Measurements from ENCODE around the gene CFAP92.

The CFAP92 gene

GRCh38 chr3:128995737-128996136 lies 1.9 kb upstream of the CFAP92 start:
- Mint-ChIP-seq H3K4me3 (no peak overlapping the region), H3K4me1 (peaks cover 12% of the 10 kb centered on the region), H3K27ac (no peak overlapping the region), H3K9me3 (no peaks in the 10 kb centered on the region), H3K27me3 (peaks cover 16% of the 10 kb centered on the region), H3K36me3 (no peaks in the 10 kb centered on the region)
- ATAC-seq (ENCODE audit: low read depth) (no peak), DNase-seq (ENCODE audit: low spot score in 2 of 2) (no peak)

DNA sequence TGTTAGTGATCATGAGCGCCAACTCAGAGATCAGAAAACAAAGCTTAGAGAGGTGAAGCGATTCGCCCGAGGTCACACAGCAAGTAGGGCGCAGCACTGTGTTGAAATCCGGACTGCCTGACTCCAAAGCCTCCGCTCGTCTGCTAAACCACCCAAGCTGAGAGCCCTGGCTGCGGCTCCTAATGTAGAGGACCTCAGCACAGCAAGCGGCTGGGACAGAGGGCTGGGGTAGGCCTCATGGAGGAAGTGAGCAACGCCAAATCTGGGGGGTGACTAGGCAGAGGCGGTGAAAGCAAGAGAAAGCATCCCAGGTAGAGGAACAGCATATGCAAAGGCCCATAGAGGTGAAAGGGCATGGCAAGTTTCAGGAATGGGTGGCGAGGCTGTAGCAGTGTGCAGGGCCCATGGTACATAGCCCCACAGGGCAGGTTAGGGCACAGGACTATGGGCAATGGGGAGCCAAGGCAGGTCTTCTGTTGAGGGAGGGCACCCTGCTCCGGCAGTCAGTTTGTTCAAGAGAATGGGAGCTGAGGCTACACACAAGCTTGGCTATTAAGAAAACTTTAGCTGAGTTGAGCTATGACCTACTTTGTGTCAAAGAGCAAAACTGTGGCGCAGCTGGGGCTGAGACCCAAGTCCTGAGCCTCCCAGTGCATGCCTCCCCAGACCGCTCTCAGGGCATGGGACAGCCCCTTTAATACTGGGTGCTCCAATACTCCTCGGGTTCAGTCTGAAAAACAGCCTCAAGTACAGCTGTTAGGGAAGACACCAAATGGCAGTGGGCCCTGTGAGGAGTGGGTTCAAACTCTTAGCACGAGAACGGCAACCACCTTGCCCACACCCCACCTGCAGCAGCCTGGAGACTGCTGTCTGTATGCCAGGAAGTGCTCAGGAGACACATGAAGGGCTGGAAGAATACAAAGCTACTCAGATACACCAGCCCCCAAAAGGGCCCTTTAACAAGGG lies 988 bp upstream of the CFAP92 start:
- no peaks in the 10 kb centered on the region for H3K36me3 Mint-ChIP-seq
- DNase-seq (ENCODE audit: low spot score in 2 of 2), result no peak
- H3K4me3 Mint-ChIP-seq, result peak overlapping the region; percentile 80
- ATAC-seq (ENCODE audit: low read depth), result no peak
- H3K9me3 Mint-ChIP-seq, result no peaks in the 10 kb centered on the region
- peaks cover 12% of the 10 kb centered on the region for H3K4me1 Mint-ChIP-seq
- peak overlapping the region; percentile 90 for H3K27ac Mint-ChIP-seq
- H3K27me3 Mint-ChIP-seq, result peaks cover 11% of the 10 kb centered on the region

GRCh38 chr3:128994173-128994512 lies 267 bp upstream of the CFAP92 start:
- no peaks in the 10 kb centered on the region for H3K36me3 Mint-ChIP-seq
- H3K9me3 Mint-ChIP-seq, result no peaks in the 10 kb centered on the region
- H3K27ac Mint-ChIP-seq, result peak overlapping the region; percentile 90
- DNase-seq (ENCODE audit: low spot score in 2 of 2) (no peak), ATAC-seq (ENCODE audit: low read depth) (no peak)
- H3K4me1 Mint-ChIP-seq, result peaks cover 12% of the 10 kb centered on the region
- peak overlapping the region; percentile 80 for H3K4me3 Mint-ChIP-seq
- peaks cover 11% of the 10 kb centered on the region for H3K27me3 Mint-ChIP-seq

DNA sequence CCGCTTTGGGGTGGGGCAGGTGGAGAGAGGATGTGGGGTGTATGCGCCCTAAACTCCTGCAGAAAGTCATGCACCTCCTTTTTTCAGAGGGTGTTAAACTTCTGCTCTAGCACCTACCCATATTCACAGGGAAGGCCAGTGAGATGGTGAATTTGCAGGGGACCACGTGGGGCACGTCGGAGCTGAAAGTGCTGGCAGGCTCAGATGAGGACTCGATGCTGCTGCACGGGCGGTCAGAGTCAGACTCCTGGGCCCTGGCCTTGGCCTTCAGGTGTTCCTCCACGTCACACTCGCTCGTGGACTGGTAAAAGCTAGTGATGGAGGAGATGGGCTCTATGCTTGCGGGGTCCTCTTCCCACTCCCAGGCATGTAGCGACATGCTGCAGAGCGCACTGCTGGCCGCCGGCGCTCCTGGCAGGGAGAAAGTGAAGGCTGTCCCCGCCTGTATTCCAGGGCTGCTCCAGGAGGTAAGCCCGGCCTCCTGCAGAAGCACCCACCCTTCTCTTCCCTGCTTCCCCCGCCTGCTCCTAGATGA lies 883 bp downstream of the CFAP92 start:
- no peaks in the 10 kb centered on the region for H3K9me3 Mint-ChIP-seq
- no peaks in the 10 kb centered on the region for H3K36me3 Mint-ChIP-seq
- no peak for DNase-seq (ENCODE audit: low spot score in 2 of 2)
- H3K27ac Mint-ChIP-seq, result peak overlapping the region; percentile 90
- no peak for ATAC-seq (ENCODE audit: low read depth)
- H3K4me1 Mint-ChIP-seq, result peaks cover 12% of the 10 kb centered on the region
- H3K4me3 Mint-ChIP-seq, result peak overlapping the region; percentile 80
- H3K27me3 Mint-ChIP-seq, result peaks cover 9% of the 10 kb centered on the region

GRCh38 chr3:128991355-128991895 lies 2.5 kb downstream of the CFAP92 start:
- Mint-ChIP-seq H3K27ac (no peak overlapping the region), H3K27me3 (peaks cover 3% of the 10 kb centered on the region), H3K4me1 (peaks cover 12% of the 10 kb centered on the region), H3K4me3 (no peak overlapping the region), H3K9me3 (no peaks in the 10 kb centered on the region), H3K36me3 (no peaks in the 10 kb centered on the region)
- DNase-seq (ENCODE audit: low spot score in 2 of 2) (no peak), ATAC-seq (ENCODE audit: low read depth) (no peak)

DNA sequence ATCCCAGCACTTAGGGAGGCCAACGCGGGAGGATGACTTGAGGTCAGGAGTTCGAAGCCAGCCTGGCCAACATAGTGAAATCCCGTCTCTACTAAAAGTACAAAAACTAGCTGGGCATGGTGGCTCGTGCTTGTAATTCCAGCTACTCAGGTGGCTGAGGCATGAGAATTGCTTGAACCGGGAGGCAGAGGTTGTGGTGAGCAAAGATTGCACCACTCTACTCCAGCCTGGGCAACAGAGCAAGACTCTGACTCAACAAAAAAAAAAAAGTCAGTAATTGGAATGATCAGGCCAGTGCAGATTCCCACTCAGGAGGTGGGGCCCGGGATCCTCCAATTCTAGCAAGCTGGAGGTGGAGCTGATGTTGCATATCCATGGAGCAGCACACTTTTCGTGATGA lies 5.6 kb downstream of the CFAP92 start:
- no peak for DNase-seq (ENCODE audit: low spot score in 2 of 2)
- no peak for ATAC-seq (ENCODE audit: low read depth)
- Mint-ChIP-seq H3K27ac (no peak overlapping the region), H3K4me3 (no peak overlapping the region), H3K9me3 (no peaks in the 10 kb centered on the region), H3K27me3 (peaks cover 3% of the 10 kb centered on the region), H3K36me3 (no peaks in the 10 kb centered on the region), H3K4me1 (peaks cover under 1% of the 10 kb centered on the region)

DNA sequence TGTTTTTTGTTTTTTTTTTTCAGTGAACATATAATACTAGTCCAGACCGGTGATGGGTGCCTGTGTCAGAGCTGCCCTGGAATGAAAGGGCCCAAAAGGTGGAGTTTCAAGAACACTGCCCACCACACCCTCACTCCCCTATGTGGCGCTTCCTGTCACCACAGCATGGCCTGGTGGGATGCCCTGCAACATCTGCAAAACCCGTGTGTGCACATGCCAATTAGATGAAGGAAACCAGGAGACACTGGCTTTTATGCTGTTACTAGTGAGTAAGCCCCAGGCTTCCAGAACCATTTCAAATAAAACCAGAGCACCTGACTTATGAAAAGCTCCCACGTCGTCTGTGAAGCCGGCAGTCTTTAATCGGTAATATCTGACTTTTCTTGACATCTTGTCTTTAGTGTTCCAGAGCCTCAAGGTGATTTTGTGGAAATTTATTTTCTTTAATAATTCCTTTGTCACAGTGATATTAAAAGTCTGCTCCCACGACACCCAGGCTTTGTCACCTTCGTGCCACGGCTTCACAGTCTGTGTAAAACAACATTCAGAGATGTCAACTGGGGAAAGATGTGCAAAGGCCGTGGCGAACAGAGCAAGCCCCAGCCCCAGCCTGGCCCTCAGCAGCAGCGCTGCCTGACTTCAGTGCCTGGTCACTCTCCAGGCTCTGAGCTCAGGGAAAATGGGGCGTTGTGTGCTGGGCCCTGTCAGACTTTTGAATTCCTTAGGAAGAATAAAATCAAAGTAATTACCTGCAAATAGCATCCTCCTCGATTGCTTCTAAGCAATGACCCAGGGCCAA lies 6.4 kb downstream of the CFAP92 start:
- Mint-ChIP-seq H3K36me3 (no peaks in the 10 kb centered on the region), H3K9me3 (no peaks in the 10 kb centered on the region), H3K27me3 (peaks cover 3% of the 10 kb centered on the region), H3K4me1 (no peaks in the 10 kb centered on the region), H3K27ac (no peak overlapping the region), H3K4me3 (no peak overlapping the region)
- ATAC-seq (ENCODE audit: low read depth) (no peak), DNase-seq (ENCODE audit: low spot score in 2 of 2) (no peak)

DNA sequence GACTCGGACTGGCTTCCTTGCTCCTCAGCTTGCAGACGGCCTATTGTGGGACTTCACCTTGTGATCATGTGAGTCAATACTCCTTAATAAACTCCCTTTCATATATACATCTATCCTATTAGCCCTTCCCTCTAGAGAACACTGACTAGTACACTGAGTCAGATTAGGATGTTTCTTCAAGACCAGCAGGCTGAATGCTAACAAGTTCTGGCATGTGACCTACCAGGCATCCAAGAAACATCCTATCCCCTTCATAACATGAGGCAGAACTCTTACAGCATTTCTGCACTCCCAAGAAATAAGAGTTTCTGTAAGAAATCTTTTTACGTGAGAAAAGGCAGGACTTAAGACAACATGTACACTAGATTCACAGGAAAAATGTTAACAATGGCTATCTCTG lies 9.3 kb downstream of the CFAP92 start:
- no peak overlapping the region for H3K27ac Mint-ChIP-seq
- ATAC-seq (ENCODE audit: low read depth), result no peak
- no peak for DNase-seq (ENCODE audit: low spot score in 2 of 2)

GRCh38 chr3:128983293-128984069 lies 10.4 kb downstream of the CFAP92 start:
- Mint-ChIP-seq H3K27ac (no peak overlapping the region), H3K9me3 (no peaks in the 10 kb centered on the region)

More for the DNA sequence above, 9.3 kb downstream of the CFAP92 start:
- Mint-ChIP-seq H3K4me1 (no peaks in the 10 kb centered on the region), H3K4me3 (no peak overlapping the region), H3K36me3 (no peaks in the 10 kb centered on the region), H3K27me3 (peaks cover 6% of the 10 kb centered on the region), H3K9me3 (no peaks in the 10 kb centered on the region)

GRCh38 chr3:128975276-128975675 lies 18.6 kb downstream of the CFAP92 start:
- peaks cover 12% of the 10 kb centered on the region for H3K4me1 Mint-ChIP-seq
- no peaks in the 10 kb centered on the region for H3K36me3 Mint-ChIP-seq
- DNase-seq (ENCODE audit: low spot score in 2 of 2) (no peak), ATAC-seq (ENCODE audit: low read depth) (no peak)
- H3K4me3 Mint-ChIP-seq, result no peak overlapping the region
- no peaks in the 10 kb centered on the region for H3K9me3 Mint-ChIP-seq
- H3K27ac Mint-ChIP-seq, result no peak overlapping the region
- H3K27me3 Mint-ChIP-seq, result peaks cover 11% of the 10 kb centered on the region

More at GRCh38 chr3:128983293-128984069, 10.4 kb downstream of the CFAP92 start:
- Mint-ChIP-seq H3K4me1 (no peaks in the 10 kb centered on the region), H3K36me3 (no peaks in the 10 kb centered on the region), H3K27me3 (peaks cover 6% of the 10 kb centered on the region), H3K4me3 (no peak overlapping the region)
- ATAC-seq (ENCODE audit: low read depth) (no peak), DNase-seq (ENCODE audit: low spot score in 2 of 2) (no peak)

- Mint-ChIP-seq H3K4me1 (peaks cover 15% of the 10 kb centered on the region), H3K27ac (peak overlapping the region; percentile 54), H3K9me3 (no peaks in the 10 kb centered on the region), H3K27me3 (peaks cover 11% of the 10 kb centered on the region), H3K4me3 (no peak overlapping the region), H3K36me3 (no peaks in the 10 kb centered on the region)
- DNase-seq (ENCODE audit: low spot score in 2 of 2) (peak in 1 of 2 donors; percentile 28), ATAC-seq (ENCODE audit: low read depth) (peak; percentile 93)
These were observed 19.8 kb downstream of the CFAP92 start for GRCh38 chr3:128973988-128974564.

DNA sequence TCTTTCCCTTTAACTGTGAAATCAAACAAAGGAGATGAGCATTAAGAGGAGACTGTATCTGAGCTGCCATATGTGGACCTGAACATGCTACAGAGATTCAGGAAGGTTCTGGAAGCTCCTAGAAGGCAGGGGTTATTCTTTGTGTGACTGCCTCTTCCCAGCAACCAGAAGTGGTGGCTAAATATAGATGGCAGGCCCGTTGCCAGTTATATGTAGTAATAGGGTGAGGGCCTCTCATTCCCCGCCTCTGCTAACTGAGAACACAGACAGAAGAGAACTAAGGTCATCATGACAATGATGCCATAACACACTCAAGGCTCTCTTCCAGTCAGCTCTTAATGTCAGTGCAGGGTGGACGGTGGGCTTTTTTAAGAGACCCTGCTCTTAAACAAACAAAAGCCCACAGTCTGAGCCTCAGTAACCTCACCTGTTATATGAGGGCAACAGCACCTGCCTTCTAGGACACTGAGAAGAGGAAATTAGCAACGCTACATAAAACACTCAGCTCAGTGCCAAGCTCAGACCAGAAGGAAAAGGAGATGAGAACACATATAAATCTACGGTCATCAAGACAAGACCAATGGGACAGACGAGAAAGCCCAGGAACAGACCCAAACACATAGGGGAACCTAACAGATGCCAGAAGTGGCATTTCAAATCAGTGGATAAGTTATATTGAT lies 22.3 kb downstream of the CFAP92 start:
- H3K4me1 Mint-ChIP-seq, result peaks cover 15% of the 10 kb centered on the region
- DNase-seq (ENCODE audit: low spot score in 2 of 2), result no peak
- no peak for ATAC-seq (ENCODE audit: low read depth)
- no peak overlapping the region for H3K27ac Mint-ChIP-seq
- no peaks in the 10 kb centered on the region for H3K9me3 Mint-ChIP-seq
- H3K4me3 Mint-ChIP-seq, result no peak overlapping the region
- no peaks in the 10 kb centered on the region for H3K36me3 Mint-ChIP-seq
- H3K27me3 Mint-ChIP-seq, result peaks cover 4% of the 10 kb centered on the region

DNA sequence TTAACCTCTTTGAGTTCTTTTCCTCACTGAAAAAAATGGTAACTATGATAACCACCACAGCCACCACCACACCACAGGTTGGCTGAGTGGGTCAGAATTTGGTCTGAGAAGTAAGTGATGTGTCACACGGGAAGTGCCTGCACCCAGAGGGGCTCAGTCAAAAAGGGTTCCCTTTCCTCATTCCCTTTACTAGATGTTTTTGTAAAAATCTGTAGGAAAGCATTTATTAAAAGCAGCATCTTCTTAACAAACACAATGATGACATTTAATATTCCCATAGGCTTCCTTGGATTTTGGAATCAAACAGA lies 23.2 kb downstream of the CFAP92 start:
- H3K4me1 Mint-ChIP-seq, result peaks cover 15% of the 10 kb centered on the region
- H3K4me3 Mint-ChIP-seq, result no peak overlapping the region
- H3K9me3 Mint-ChIP-seq, result no peaks in the 10 kb centered on the region
- no peak for DNase-seq (ENCODE audit: low spot score in 2 of 2)
- no peak for ATAC-seq (ENCODE audit: low read depth)
- H3K27me3 Mint-ChIP-seq, result peaks cover 4% of the 10 kb centered on the region
- H3K36me3 Mint-ChIP-seq, result no peaks in the 10 kb centered on the region
- H3K27ac Mint-ChIP-seq, result no peak overlapping the region
